GM18508 (cell line): Measurements from ENCODE around the gene SFTPA2.
"Not testable (repeated sequence)": the region's sequence is repeated elsewhere in the genome, so short reads cannot be mapped to it uniquely, and the experiment has no call there.

Source experiments
- ATAC-seq: cut with Tn5 transposase; IDR thresholded peaks from one replicate; pipeline ENCODE4 v1.9.1; 2021; ENCODE audit warnings: moderate number of reproducible peaks; ENCODE audit not compliant: insufficient read depth, unreplicated experiment

SFTPA2 gene

DNA sequence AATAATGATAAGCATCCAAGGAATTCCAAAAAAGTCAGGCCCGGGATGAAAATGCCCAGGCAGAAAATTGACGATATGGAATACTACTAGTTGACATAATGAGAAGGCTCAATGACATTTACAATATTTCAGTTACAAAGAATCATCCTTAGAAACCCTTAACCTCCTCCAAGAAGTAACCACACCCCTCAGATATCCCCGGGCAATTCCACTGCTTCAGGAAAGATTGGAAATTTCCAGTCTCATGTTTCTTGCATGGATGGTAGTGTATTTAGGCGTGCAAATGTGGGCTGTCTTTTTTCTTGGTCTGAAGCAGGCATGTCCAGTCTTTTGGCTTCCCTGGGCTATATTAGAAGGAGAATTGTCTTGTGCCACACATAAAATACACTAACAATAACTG, 42.6 kb downstream of the SFTPA2 start:
- ATAC-seq: not testable (repeated sequence)

DNA sequence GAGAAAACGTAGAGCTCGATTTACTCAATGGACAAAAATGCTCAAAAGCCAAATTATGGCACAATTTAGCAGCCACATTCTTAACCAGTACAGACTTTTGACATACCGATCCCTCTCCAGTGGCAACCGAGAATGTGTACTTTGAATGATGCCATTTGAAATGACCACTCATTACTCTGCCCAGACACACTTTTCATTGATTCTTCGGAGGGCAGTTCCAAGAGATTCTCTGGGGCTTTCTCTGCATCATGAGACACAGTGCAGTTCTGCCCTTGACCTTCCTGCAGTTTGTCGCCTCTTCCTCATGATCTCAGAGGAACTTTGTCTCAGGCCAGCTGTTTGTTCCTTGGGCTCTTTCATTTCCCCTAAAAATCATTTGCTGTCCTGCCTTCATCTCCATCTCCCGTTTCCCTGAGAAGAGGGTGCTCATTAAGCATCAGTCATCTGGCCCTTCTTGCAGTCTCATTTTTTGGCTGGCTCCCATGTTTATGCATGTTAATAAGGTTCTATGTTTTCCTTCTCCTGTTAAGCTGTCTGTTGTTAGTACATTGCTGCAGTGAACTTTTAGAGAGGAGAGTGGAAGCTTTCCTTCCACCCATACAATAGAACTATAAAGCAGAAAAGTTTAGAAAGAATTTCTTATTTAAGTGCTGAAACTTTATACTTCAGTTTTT, 43.5 kb downstream of the SFTPA2 start:
- not testable (repeated sequence) for ATAC-seq

DNA sequence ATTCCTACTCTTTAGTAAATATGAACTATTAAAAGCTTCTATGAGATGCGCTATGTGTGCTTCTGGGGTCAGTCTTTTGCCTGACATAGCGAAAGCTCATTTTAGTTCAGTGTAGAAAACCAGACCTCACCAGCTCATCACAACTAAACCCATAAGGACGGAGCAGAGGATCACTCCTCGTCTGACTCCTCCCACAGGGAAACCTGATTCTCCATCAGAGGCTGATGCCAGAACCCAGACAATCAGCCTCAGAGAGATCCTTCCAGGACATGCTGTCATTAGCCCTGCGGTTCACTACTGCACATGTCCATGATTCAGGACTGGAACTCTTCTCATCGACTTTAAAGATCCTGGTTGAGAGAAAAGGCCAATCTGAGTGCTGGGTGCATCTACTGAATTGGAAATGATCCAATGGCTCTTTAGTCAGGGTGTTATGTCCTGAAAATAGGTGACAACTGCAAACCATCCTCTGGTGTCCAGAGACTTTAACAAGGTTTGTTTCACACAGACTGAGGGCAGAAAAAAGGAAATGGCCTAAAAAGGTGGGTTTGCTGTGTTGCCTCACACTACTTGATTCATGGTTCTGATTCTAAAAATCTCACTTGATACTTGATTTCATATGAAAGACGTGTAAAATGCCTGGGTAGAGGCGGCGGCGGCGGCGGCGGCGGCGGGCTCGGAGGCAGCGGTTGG, 48.2 kb downstream of the SFTPA2 start, which contains the start of gene EIF5AL1:
TSS of gene EIF5AL1 (plus strand) at position 643 of the 693 bp plus-strand sequence. CDS start 117 bp downstream, outside the sequence.
- ATAC-seq: not testable (repeated sequence)

DNA sequence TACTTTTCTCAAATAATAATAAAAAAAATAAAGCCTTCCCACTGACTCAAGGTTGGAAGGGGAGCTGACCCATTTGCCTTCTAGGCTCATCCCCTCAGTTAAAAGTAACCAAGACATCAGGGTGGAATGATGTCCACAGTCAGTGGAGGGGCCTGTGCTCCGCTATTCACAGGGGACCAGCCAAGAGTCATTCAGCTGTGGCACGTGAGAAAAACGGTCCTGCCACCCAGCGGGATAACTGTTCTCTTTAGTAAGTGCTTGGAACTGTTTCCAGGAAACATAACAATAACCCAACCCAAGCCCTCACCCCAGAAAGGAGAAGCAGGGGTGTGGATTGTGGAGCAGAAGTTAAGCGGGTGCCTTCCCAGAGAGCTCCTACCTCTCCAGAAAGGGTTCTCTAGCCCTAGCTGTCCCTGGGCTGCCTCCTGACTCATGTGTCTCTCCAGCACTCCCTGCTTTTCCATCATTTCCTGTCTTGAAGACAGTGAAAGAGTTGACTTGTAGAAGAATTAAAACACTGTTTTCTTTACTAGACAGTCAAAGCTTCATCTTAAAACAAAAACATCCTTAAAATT, 50.2 kb downstream of the SFTPA2 start:
- not testable (repeated sequence) for ATAC-seq

GRCh38 chr10:79509306-79509933, 50.8 kb downstream of the SFTPA2 start:
- not testable (repeated sequence) for ATAC-seq

DNA sequence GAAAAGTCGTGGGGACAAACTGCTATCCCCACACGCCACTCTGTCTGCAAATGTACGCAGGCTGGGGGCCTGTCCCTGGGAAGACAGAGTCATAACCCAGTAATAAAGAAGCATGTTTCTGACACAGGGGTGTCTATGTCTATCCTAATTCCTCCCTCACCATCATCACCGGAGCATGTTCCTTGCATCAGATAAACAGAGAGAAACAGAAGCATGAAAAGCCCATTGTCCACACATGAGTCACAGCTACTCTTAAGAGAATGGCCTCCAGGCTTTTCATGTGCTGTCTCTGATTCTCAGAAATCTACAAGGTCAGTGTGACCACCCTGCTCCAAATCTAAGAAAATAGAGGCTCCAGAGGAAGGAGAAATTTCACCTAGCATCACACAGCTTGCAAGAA, 52.0 kb downstream of the SFTPA2 start:
- not testable (repeated sequence) for ATAC-seq

GRCh38 chr10:79507440-79508167, 52.6 kb downstream of the SFTPA2 start:
- ATAC-seq: no peak
